ENCODE data around the gene CHAMP1.
A peak's percentile ranks its signal among the peaks of the same experiment; 100 is the strongest.

The CHAMP1 gene

GRCh38 chr13:114314074-114314912 lies at the start of gene CHAMP1:
Gene CHAMP1, plus strand, starts transcription at chr13:114314503. Its CDS starts 9,340 bp downstream, at chr13:114323843.
- DNase-seq: peak; percentile 96 to 98

- DNase-seq: no peak
Observed at GRCh38 chr13:114264886-114265611, 49.3 kb upstream of the CHAMP1 start.

DNA sequence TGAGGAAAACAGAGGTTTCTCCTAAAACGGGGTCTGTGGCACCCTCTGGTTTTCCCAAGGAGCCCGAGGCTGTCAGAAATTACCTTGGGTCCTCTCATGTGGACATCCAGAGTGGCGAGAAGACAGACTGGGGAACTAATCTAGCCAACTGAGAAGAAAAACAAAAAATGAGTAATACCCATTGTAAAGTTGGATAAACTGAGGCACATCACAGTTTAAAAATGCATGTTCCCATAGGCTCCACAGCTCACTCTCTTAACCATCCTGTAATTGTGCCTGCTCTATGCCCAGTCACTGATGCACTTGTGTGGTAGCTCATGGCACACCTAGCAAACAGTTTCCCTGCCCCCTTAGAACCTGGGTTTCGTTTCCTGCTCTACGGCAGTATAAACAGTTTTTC lies 48.1 kb upstream of the CHAMP1 start:
- DNase-seq: no peak

- DNase-seq: no peak
Observed at GRCh38 chr13:114268344-114269280, 45.7 kb upstream of the CHAMP1 start.

DNA sequence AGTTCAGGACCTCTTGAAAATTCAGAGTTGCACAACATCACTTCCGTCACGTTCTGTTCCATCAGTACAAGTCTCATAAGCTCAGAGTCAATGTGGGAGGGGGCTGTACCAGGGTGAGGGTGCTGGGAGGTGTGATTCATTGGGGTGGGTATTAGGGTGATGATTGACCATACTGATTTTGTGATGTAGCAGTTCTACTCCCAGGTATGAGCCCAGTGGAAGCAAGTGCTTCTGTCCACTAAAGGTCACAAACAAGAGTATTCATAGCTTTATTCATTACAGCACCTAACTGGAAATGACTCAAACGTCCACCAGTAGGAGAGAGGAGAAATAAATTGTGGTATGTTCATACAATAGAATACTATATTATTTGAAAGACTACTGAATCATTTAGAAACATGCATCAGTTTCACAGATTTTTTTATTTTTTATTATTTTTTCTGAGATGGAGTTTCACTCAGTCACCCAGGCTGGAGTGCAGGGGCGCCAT lies 45.0 kb upstream of the CHAMP1 start:
- DNase-seq: peak in 1 of 2 experiments; percentile 29

DNA sequence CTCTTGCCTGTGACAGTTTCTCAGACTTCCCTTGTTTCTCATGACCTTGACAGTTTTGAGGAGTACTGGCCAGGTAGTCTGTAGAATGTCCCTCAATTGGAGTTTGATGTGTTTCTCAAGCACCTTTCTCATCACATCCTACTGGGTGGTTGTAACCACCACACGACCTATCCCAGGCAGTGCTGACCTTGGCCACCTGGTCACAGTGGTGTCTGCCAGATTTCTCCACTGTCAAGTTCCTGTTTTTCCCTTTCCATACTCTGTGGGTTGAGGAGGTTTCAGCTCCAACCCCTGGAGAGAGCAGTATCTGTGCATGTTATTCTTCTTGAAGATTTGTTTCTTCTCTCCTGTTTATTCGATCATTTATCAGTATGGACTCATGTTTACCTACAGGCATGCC lies 41.3 kb upstream of the CHAMP1 start:
- no peak for DNase-seq

- DNase-seq: no peak
Observed at GRCh38 chr13:114275304-114275703, 39.0 kb upstream of the CHAMP1 start.

- DNase-seq: no peak
Observed at GRCh38 chr13:114279146-114279545, 35.2 kb upstream of the CHAMP1 start.

DNA sequence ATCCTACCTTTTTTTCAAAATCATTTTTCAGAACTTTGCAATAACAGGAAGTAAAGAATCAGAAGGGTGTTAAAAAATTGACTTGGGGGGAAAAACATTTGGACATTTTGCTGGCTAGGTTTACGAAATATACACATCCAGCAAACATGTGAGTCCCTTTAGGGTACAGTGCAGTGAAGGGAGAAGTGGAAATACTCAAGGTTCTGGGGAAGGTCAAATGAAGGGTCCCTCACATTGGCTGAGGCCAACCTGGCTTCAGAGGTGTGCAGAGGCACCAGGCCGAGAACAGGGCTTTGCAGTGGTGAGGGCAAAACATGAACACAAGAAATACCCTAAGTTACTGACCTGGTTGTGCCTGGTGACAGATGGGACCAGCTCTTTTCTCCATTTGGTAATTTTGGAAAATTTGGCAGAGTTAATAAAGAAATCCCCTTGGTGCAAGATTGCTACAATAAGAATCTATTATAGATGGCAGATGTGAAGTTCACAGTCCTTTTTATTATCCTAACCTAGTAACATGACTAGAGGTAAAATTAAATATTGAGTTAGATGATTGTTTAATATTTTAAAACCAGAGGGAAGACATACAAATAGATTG lies 34.4 kb upstream of the CHAMP1 start:
- peak in 1 of 2 experiments; percentile 33 for DNase-seq

DNA sequence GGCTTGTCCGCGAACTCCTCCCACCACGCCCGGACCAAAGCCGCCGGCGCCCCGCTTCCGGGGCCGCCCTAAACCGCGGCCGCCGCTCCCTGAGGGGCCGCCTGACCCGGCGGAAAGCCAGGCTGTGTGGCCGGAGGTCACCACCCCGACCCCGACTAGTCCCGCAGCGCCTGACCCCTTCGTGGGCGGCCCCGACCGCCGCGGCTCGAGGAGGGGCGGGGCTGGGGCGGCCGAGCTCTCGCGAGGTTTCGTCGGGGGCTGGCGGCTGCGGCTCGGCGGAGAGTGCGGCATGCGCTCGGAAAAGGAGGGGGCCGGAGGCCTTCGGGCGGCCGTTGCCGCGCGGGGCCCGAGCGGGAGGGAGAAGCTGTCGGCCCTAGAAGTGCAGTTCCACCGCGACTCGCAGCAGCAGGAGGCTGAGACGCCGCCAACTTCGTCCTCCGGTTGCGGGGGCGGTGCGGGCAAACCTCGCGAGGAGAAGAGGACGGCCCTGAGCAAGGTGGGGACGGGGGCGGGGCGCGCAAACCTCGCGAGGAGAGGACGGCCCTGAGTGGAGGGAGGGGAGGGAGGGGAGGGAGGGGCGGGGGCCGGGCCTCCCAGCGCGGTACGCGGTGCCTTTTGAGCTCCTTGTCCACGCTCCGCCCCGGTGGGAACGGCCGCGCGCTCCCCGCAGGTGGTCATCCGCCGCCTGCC lies 32.8 kb upstream of the CHAMP1 start, which contains the start of gene UPF3A:
Gene UPF3A, plus strand, starts transcription at position 251 of the 690 bp plus-strand sequence. Its CDS starts 39 bp downstream, at position 290.
- DNase-seq: peak; percentile 91 to 94

GRCh38 chr13:114282041-114282670 lies 32.1 kb upstream of the CHAMP1 start:
- DNase-seq: peak; percentile 64 to 87

- no peak for DNase-seq
Observed at GRCh38 chr13:114283576-114283975, 30.7 kb upstream of the CHAMP1 start.

DNA sequence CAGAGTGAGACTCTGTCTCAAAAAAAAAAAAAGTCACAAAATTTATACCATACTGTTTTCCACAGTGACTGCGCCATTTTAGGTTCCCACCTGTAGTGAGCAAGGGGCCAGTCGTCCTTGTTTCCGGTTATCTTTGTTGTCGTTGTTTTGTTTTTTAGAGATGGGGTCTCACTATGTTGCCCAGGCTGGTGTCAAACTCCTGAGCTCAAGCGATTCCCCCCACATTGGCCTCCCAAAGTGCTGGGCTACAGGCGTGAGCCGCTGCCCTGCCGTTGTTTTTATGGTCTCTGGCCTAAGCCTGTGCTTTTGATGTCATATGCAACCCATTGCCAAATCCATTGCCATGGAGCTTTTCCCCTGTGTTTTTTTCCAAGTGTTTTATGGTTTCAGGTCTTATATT lies 29.6 kb upstream of the CHAMP1 start:
- no peak for DNase-seq

DNA sequence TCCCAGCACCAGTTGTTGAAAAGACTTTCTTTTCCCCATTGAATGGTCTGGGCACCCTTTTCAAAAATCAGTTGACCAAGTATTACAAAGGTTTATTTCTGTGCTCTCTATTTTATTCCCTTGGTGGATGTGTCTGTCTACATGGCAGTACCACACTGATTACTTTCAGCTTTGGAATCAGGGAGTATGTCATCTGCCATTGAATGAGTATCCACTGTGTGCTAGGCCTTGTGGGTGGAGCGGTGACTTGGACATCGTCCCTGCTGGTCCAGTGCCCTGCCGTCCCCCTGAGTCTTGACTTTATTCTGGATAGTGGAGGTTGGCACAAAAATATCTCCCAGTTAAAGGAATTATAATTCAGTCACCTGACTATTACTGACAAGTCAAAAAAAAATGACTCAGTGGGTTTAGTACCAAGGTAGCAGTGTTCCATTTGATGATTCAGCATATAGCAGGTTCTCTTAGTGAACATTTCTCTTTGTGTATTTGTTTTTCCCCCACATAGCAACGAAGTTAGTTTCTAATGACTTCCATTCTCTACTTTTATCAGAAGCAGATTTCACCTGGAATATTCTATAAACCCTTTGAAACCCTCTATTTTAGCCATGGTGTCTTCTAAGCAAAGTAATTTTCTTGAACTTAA lies 29.0 kb upstream of the CHAMP1 start:
- no peak for DNase-seq

DNA sequence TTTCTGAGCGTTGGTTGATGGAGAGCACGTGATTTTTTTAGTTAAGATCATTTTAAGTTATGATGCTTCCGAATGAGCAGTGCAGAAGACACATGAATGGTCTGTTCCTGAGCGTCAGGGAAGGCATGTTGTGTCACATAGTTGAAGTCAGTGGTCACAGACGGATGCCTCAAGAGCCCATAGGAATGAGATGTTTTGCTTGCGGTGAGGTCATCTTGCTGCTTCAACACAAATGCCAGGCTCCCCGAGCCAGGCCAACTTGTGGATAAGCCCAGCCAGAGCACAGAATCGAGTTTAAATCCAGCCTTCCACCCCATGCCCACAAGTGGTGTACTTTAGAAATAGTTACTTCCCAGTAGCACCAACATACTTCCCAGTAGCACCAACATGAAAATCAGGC lies 27.5 kb upstream of the CHAMP1 start:
- no peak for DNase-seq

- DNase-seq: no peak
Observed at GRCh38 chr13:114288157-114288591, 26.1 kb upstream of the CHAMP1 start.

- DNase-seq: no peak
Observed at GRCh38 chr13:114296448-114296847, 17.9 kb upstream of the CHAMP1 start.

DNA sequence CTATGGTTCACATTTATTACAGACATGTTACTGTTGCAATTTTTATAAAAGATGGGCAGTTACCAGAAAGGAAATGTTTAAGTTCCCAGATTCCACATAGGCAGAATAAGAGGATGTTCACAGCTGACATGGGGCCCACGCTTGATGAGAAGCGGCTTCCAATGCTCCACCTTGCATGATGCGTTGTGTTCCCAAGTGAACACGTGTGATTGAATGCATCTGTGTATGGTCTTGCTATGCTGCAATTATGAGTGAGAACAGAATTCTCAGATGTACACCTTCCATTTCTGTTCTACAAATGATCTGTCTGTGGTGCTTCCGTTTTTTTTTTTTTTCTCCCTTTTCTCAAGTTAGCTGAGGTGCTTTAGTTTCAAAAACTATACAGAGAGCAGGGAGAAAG lies 17.4 kb upstream of the CHAMP1 start:
- no peak for DNase-seq

DNA sequence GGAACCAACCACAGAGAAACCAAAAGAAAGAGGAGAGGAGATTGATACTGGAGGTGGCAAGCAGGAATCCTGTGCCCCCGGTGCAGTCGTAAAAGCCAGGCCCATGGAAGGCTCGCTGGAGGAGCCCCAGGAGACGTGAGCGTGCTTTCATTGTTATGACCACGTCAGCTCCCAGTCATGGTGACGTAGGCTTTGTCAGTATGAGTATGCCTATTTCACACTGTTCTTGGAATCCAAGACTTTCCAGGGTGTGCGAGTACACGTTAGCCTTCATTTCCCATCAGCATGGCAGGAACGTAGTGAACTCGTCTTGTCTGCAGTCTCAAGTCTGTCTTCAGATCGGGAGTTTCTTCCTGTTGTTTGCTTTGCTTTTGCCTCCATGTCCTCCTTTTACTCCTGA lies 15.4 kb upstream of the CHAMP1 start:
- DNase-seq: no peak

GRCh38 chr13:114299604-114300305 lies 14.5 kb upstream of the CHAMP1 start:
- no peak for DNase-seq

All from activated T-cell treated with anti-CD3 and anti-CD28 coated beads, Interleukin-2, amount 50 U/mL, for 48 hours (primary cell).